Ovary (tissue), 9 donors: Measurements from ENCODE around the gene POU3F3. TPM values are rescaled to one million over a fixed set of nuclear protein-coding genes. Genes with fewer than 3 reads are reported as not detected.

Source experiments
- DNase-seq, 5 donors: peaks; one replicate each; pipeline ENCODE4 v3.0.0-alpha.2; 2019 to 2020
- H3K27ac ChIP-seq, 2 donors: fragments of 200-600 bp; one replicate each; pipeline versions ENCODE4 v1.5.1 to v1.8.0; 2019 to 2022
- H3K27me3 ChIP-seq: fragments of 200-600 bp; one replicate; pipeline ENCODE4 v1.8.0; 2022
- H3K36me3 ChIP-seq: fragments of 200-600 bp; sonication (generic); one replicate; pipeline ENCODE4 v1.5.1; 2019
- H3K4me1 ChIP-seq: one replicate; pipeline ENCODE4 v1.8.1; 2013; ENCODE audit warnings: mild to moderate bottlenecking, moderate library complexity; ENCODE audit not compliant: insufficient read depth
- H3K4me3 ChIP-seq: fragments of 200-600 bp; sonication (generic); one replicate; pipeline ENCODE4 v1.5.1; 2017
- H3K9me3 ChIP-seq, 2 donors: fragments of 200-600 bp in 1 of 2; sonication (generic) in 1 of 2; one replicate each; pipeline versions ENCODE4 v1.5.1 to v1.8.1; 2013 to 2019; ENCODE audit warnings: mild to moderate bottlenecking in 1 of 2, moderate library complexity in 1 of 2
- CTCF ChIP-seq, 3 donors: fragments of 450-650 bp in 2 of 3; fragments of 200-600 bp in 1 of 3; IDR thresholded peaks; one replicate each; pipeline versions ENCODE4 v1.5.1 to v1.8.0; 2016 to 2022; ENCODE audit warnings: antibody characterized with exemption in 3 of 3, mild to moderate bottlenecking in 1 of 3
- EP300 ChIP-seq: sonication (generic); formaldehyde crosslinking; IDR thresholded peaks from one replicate; pipeline ENCODE4 v1.6.1; 2017; ENCODE audit warnings: antibody characterized with exemption
- POLR2A ChIP-seq: fragments of 450-650 bp; IDR thresholded peaks from one replicate; pipeline ENCODE4 v1.6.1; 2017; ENCODE audit warnings: antibody characterized with exemption, mild to moderate bottlenecking, moderate library complexity
- WGBS, 3 donors: extraction: QIAGEN DNeasy Blood & Tissue Kit in 1 of 3; methylation state at CpG; one replicate each; pipeline versions ENCODE4 v1.1.5 to v1.1.7; 2013 to 2017; 5-methylcytosine and 5-hydroxymethylcytosine counted together
- intact Hi-C, 4 donors: fragments of 100-400 bp; cut with DNase I; formaldehyde crosslinking; loops; one replicate each; pipeline versions ENCODE4 v1.11.0 to v1.15.1; 2022 to 2023
- polyA plus RNA-seq, 2 donors: library from polyadenylated mRNA; stranded (reverse); fragments of 200-250 nt in 1 of 2; fragments of 350-450 nt in 1 of 2; fragmentation: Illumina TruSeq in 1 of 2; extraction: RNeasy Lipid Tissue Mini Kit (QIAGEN cat#74804) in 1 of 2; gene quantifications; one replicate each; pipeline ENCODE4 v1.2.3, GENCODE V29; 2013 to 2014
- total RNA-seq, 7 donors: library from RNA; depleted of rRNA in 2 of 7; stranded (reverse); fragments of >200 nt in 2 of 7; fragmentation: NEBNext Ultra II Directional in 3 of 7; extraction: Animal tissue kit (Norgen Biotek cat#: 25700) in 3 of 7; gene quantifications; one replicate each; pipeline versions ENCODE4 v1.1.0 to v1.2.4, GENCODE V29; 2016 to 2023
- donor health status: DM: no; HTN: no; CAD: no; lungs with moderate emphysema.
- donor health status: DM: no; HTN: no; CAD: no.
- donor health status: Bipolar disorder and iron deficiency.
- donor health status: DM: yes; HTN: yes; CAD: no.
- donor health status: DM: no; HTN: no; CAD: no.
- donor health status: DM: yes; HTN: yes; CAD: no.

Gene POU3F3
- total and polyA plus RNA-seq, 9 donors: 0.10 to 0.63 (median 0.10) TPM; not detected in 6

GRCh38 chr2:104864280-104865095 lies 10.6 kb downstream of the POU3F3 start:
- Histone ChIP-seq H3K9me3 (no peaks in the 10 kb centered on the region), H3K27me3 (peaks cover 5% of the 10 kb centered on the region), H3K27ac (no peak overlapping the region), H3K4me3 (no peak overlapping the region), H3K36me3 (no peaks in the 10 kb centered on the region), H3K4me1 (peaks cover 2% of the 10 kb centered on the region)
- WGBS, 3 donors: 13 to 16% (median 15%) methylated on average over 14 of the region's 14 CpGs
- no peak for DNase-seq
- intact Hi-C loops: no loop called here
- TF ChIP-seq EP300 (no peak), CTCF (IDR thresholded peaks at IDR 0.05) (no peak), POLR2A (no peak)

- peaks cover 5% of the 10 kb centered on the region for H3K27me3 ChIP-seq
- H3K4me1 ChIP-seq: peaks cover 2% of the 10 kb centered on the region
- H3K9me3 ChIP-seq: no peaks in the 10 kb centered on the region
- 2 to 13% (median 8%) methylated on average over 2 of the region's 2 CpGs for WGBS, 3 donors
- TF ChIP-seq POLR2A (no peak), CTCF (IDR thresholded peaks at IDR 0.05) (no peak), EP300 (no peak)
- intact Hi-C loops: no loop called here
- no peak overlapping the region for H3K4me3 ChIP-seq
- no peak overlapping the region for H3K27ac ChIP-seq
- DNase-seq: no peak
- no peaks in the 10 kb centered on the region for H3K36me3 ChIP-seq
Measured at GRCh38 chr2:104865096-104865470, 11.2 kb downstream of the POU3F3 start.

GRCh38 chr2:104866122-104866864 lies 12.4 kb downstream of the POU3F3 start:
- no peak for DNase-seq
- intact Hi-C loops: no loop called here
- peaks cover 5% of the 10 kb centered on the region for H3K27me3 ChIP-seq

More at GRCh38 chr2:104866122-104866864, 12.4 kb downstream of the POU3F3 start:
- 3 to 4% (median 4%) methylated on average over 11 of the region's 11 CpGs for WGBS, 3 donors
- no peak overlapping the region for H3K4me3 ChIP-seq
- no peaks in the 10 kb centered on the region for H3K9me3 ChIP-seq
- H3K36me3 ChIP-seq: no peaks in the 10 kb centered on the region
- H3K4me1 ChIP-seq: peaks cover 2% of the 10 kb centered on the region
- no peak overlapping the region for H3K27ac ChIP-seq
- no peak for TF ChIP-seq CTCF (IDR thresholded peaks at IDR 0.05)
- TF ChIP-seq EP300: no peak
- no peak for TF ChIP-seq POLR2A
